Mesothelial cell of epicardium (in vitro differentiated cells): ENCODE measurements around the gene POGLUT2. TPM values are rescaled to one million over a fixed set of nuclear protein-coding genes. Genes with fewer than 3 reads are reported as not detected.

Experiments used
- DNase-seq, 2 experiments: peaks; one replicate each; pipeline ENCODE4 v3.0.0; 2021; ENCODE audit warnings: low spot score in 2 of 2; ENCODE audit not compliant: unreplicated experiment in 2 of 2
- H3K27ac Mint-ChIP-seq: 2 replicates; pipeline ENCODE4 v1.8.0; 2021; ENCODE audit warnings: mixed read lengths
- H3K27me3 Mint-ChIP-seq: 2 replicates; pipeline ENCODE4 v1.8.0; 2021; ENCODE audit warnings: low read depth, mixed read lengths
- H3K36me3 Mint-ChIP-seq: 2 replicates; pipeline ENCODE4 v1.8.0; 2021; ENCODE audit warnings: mixed read lengths
- H3K4me1 Mint-ChIP-seq: 2 replicates; pipeline ENCODE4 v1.8.0; 2021; ENCODE audit warnings: mixed read lengths
- H3K4me3 Mint-ChIP-seq: 2 replicates; pipeline ENCODE4 v1.8.0; 2021; ENCODE audit warnings: mild to moderate bottlenecking, moderate library complexity, mixed read lengths
- H3K9me3 Mint-ChIP-seq: 2 replicates; pipeline ENCODE4 v1.8.0; 2021; ENCODE audit warnings: mixed read lengths
- total RNA-seq: library from RNA; stranded (reverse); gene quantifications from 3 replicates; pipeline ENCODE4 v1.2.1, GENCODE V29; 2021
- TF ChIP-seq, protein P1 (sequence below): fragments of 200-600 bp; sonication (generic); IDR thresholded peaks from one replicate; pipeline ENCODE4 v1.5.0; 2021; ENCODE audit warnings: antibody characterized with exemption; ENCODE audit not compliant: unreplicated experiment

Gene POGLUT2
- total RNA-seq, 1 donor from 2014 or later = 22.0 TPM

DNA sequence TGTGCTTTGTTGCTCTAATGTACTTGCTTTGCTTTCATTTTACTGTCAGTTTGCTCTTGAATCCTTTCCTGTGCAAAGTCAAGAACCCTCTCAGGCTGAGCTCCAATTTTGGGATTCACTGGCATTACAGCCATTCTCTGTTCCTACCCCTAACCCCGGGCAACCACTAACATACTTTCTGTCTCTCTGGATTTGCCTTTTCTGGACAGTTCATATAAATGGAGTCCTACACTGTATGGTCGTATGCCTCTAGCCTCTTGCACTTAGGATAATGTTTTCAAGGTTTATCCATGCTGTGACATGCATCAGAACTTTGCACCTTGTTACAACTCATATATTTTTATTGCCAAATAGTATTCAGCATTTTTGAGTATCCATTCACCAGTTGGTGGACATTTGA is 22.5 kb downstream of the POGLUT2 start:
- Mint-ChIP-seq H3K9me3 (peaks cover 4% of the 10 kb centered on the region), H3K36me3 (peaks cover 4% of the 10 kb centered on the region), H3K27ac (no peak overlapping the region), H3K27me3 (no peaks in the 10 kb centered on the region), H3K4me1 (peaks cover 14% of the 10 kb centered on the region), H3K4me3 (no peak overlapping the region)
- DNase-seq = no peak
- TF ChIP-seq, protein P1, sequence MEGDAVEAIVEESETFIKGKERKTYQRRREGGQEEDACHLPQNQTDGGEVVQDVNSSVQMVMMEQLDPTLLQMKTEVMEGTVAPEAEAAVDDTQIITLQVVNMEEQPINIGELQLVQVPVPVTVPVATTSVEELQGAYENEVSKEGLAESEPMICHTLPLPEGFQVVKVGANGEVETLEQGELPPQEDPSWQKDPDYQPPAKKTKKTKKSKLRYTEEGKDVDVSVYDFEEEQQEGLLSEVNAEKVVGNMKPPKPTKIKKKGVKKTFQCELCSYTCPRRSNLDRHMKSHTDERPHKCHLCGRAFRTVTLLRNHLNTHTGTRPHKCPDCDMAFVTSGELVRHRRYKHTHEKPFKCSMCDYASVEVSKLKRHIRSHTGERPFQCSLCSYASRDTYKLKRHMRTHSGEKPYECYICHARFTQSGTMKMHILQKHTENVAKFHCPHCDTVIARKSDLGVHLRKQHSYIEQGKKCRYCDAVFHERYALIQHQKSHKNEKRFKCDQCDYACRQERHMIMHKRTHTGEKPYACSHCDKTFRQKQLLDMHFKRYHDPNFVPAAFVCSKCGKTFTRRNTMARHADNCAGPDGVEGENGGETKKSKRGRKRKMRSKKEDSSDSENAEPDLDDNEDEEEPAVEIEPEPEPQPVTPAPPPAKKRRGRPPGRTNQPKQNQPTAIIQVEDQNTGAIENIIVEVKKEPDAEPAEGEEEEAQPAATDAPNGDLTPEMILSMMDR = no peak

DNA sequence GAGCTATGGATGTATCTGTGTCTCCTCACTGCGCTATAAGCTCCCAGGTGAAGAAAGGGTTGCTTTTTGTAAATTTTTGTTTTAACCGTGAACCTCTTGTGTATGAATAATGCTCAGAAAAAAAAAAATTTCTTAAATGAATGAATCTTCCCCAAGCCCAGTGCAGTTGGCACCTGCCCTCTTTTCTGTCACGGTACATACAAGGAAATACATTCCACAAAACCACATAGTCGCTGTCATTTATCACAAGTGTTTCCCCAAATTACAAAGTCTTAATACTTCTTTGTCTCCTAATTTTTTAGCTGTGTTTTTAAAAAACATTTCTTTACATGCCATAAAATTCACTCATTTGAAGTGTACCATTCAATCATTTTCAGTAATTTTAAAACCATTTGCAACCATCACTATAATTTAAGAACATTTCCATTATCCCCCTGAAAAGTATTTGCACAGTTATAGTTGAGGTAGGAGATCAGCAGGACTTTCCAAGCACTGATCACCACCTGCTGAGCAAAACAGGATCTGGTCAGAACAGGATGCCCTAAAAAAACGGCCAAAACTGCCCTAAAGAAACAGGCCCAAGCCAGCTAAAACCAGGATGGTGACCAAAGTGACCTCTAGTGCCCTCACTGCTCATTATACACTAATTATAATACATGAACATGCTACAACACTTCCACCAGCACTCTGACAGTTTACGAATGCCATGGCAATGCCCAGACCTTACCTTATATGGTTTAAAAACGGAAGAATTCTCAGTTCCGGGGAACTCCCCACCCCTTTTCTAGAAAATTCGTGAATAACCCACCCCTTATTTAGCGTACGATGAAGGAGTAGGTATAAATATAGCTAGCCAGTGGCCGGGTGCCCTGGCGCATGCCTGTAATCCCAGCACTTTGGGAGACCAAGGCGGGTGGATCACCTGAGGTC is 23.9 kb downstream of the POGLUT2 start:
- no peaks in the 10 kb centered on the region for H3K36me3 Mint-ChIP-seq
- TF ChIP-seq, protein P1 = no peak
- H3K4me1 Mint-ChIP-seq = peaks cover 14% of the 10 kb centered on the region
- no peaks in the 10 kb centered on the region for H3K27me3 Mint-ChIP-seq
- no peaks in the 10 kb centered on the region for H3K9me3 Mint-ChIP-seq
- peak overlapping the region; percentile 88 for H3K4me3 Mint-ChIP-seq
- DNase-seq = no peak
- H3K27ac Mint-ChIP-seq = peak overlapping the region; percentile 32

DNA sequence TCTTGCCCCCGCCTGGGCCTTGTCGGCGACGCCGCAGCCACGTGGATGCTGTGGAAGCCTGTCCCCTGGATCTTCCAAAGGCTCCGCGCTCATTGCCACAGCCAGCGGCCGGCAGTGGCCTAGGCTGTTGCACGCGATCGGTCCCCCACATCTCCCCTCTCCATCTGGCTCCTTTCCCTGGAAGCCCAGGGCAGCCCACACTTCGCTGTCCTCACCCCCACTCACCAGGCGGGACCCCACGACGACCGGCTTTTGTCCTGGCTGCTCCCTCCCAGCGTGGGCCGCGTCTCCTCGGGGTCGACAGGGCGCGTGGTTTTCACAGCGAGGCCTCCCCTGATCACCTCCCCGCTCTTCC is 24.6 kb downstream of the POGLUT2 start:
- Mint-ChIP-seq H3K27me3 (no peaks in the 10 kb centered on the region), H3K9me3 (no peaks in the 10 kb centered on the region), H3K27ac (peak overlapping the region; percentile 32), H3K36me3 (no peaks in the 10 kb centered on the region), H3K4me1 (peaks cover 14% of the 10 kb centered on the region), H3K4me3 (peak overlapping the region; percentile 88)
- TF ChIP-seq, protein P1 = no peak
- no peak for DNase-seq

DNA sequence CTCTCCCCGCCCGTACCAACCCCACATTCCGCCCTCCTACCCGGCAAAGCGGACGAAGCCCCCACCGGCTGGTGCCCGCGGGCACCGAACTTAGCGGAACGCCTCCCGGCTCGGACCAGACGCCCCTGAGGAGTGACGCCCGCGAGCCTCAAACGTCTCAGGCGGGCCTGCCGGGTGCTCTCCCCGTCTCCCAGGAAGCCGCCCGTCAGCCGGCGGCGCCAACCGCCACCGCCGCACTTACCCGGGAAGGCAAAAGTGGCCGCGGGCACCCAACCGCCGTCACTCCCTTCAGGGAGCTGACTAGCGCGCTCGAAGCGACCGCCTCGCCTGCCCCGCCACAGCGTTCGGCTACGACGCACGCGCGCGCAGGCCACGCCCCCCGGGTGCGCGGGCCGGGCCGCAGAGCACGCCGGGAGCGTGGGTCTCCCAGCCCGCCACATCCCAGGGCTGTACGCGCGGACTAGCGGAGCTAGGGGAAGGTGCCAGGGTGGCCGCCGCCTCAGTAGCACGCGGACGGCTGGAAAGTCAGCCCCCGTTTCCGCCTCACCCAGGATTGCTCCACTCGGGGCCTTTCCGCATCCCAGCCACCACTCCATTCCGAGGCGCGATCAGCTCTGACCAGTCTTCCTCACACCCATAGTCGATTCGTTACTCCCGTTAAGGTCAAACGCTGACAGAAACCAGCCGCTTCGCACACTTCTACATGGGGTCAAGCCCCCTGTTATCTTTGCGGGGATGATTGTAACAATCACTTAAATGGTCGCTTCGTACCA is 25.1 kb downstream of the POGLUT2 start, which contains the start of gene TEX30:
Gene TEX30 (minus strand): TSS at position 346 of the 773 bp plus-strand sequence. CDS start 3,760 bp downstream, outside the sequence.
- TF ChIP-seq, protein P1 = no peak
- Mint-ChIP-seq H3K9me3 (no peaks in the 10 kb centered on the region), H3K27me3 (no peaks in the 10 kb centered on the region), H3K4me3 (peak within 1 kb of the TSS; percentile 88), H3K36me3 (no peaks in the 10 kb centered on the region), H3K4me1 (peaks cover 14% of the 10 kb centered on the region), H3K27ac (peak within 1 kb of the TSS; percentile 71)
- peak; percentile 78 to 89 for DNase-seq

DNA sequence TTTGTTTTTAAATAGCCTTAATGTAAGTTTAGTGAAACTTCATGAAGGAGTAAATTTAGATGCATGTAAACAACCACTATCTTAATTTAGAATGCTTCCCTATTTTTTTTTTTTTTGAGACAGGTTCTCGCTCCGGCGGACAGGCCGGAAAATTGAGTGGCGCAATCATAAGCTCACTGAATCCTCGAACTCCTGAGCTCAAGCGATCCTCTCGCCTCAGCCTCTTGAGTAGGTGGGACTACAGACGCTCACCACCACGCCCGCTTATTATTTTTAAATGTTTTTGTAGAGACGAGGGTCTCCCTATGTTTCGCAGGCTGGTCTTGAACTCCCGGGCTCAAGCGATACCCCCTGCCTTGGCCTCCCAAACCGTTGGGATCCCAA is 26.7 kb downstream of the POGLUT2 start:
- TF ChIP-seq, protein P1 = no peak
- Mint-ChIP-seq H3K4me1 (peaks cover 14% of the 10 kb centered on the region), H3K9me3 (no peaks in the 10 kb centered on the region), H3K27me3 (no peaks in the 10 kb centered on the region), H3K36me3 (no peaks in the 10 kb centered on the region), H3K27ac (no peak overlapping the region), H3K4me3 (peak overlapping the region; percentile 88)
- DNase-seq = no peak
